Loucy (cell line): ENCODE results near the gene C9orf153.

Experiments used
- CTCF ChIP-seq: fragments of 200-600 bp; sonication (generic); conservative IDR thresholded peaks from 2 replicates; pipeline ENCODE4 v1.5.1; 2014; ENCODE audit warnings: mild to moderate bottlenecking, antibody characterized with exemption, low read length
- EZH2phosphoT487 ChIP-seq: fragments of 200-600 bp; IDR thresholded peaks from 2 replicates; pipeline ENCODE4 v1.6.1; 2018; ENCODE audit warnings: antibody characterized with exemption, mild to moderate bottlenecking, moderate library complexity, borderline replicate concordance

- no peak for TF ChIP-seq CTCF
- no peak for TF ChIP-seq EZH2phosphoT487
Observed at GRCh38 chr9:86241216-86241615, 18.2 kb downstream of the C9orf153 start.
